Testis (tissue), 5 donors: ENCODE results near the gene ZFP42. TPM values are rescaled to one million over a fixed set of nuclear protein-coding genes. Genes with fewer than 3 reads are reported as not detected.

Experiments used
- DNase-seq: peaks from one replicate; pipeline ENCODE4 v3.0.0-alpha.2; 2019
- H3K27ac ChIP-seq, 2 donors: fragments of 200-600 bp; sonication (generic); one replicate each; pipeline ENCODE4 v1.5.1; 2019
- H3K27me3 ChIP-seq: fragments of 200-600 bp; sonication (generic); one replicate; pipeline ENCODE4 v1.5.1; 2019
- H3K36me3 ChIP-seq: fragments of 200-600 bp; sonication (generic); one replicate; pipeline ENCODE4 v1.5.1; 2017; ENCODE audit warnings: low read depth; ENCODE audit errors: missing control alignments
- H3K4me1 ChIP-seq: fragments of 200-600 bp; sonication (generic); one replicate; pipeline ENCODE4 v1.5.1; 2019
- H3K4me3 ChIP-seq, 2 donors: fragments of 200-600 bp; sonication (generic); one replicate each; pipeline ENCODE4 v1.5.1; 2017 to 2019
- H3K9me3 ChIP-seq: fragments of 200-600 bp; sonication (generic); one replicate; pipeline ENCODE4 v1.5.1; 2017
- CTCF ChIP-seq, 3 experiments: fragments of 450-650 bp in 2 of 3; fragments of 200-600 bp in 1 of 3; sonication (generic) in 1 of 3; IDR thresholded peaks; one replicate each; pipeline ENCODE4 v1.5.1; 2016 to 2019; ENCODE audit warnings: antibody characterized with exemption in 3 of 3, mild to moderate bottlenecking in 2 of 3, moderate library complexity in 1 of 3
- POLR2A ChIP-seq: fragments of 450-650 bp; IDR thresholded peaks from one replicate; pipeline ENCODE4 v1.6.1; 2017; ENCODE audit warnings: antibody characterized with exemption, mild to moderate bottlenecking, moderate library complexity
- WGBS, 2 donors: methylation state at CpG; one replicate each; pipeline ENCODE4 v1.1.5; 2018; 5-methylcytosine and 5-hydroxymethylcytosine counted together
- intact Hi-C: fragments of 100-400 bp; cut with DNase I; formaldehyde crosslinking; loops from one replicate; pipeline ENCODE4 v1.15.1; 2023; ENCODE audit warnings: low total_unique reads
- long read RNA-seq, 2 donors: transcript quantifications; one replicate each; lab custom pipeline, GENCODE V29; 2026
- polyA plus RNA-seq: library from polyadenylated mRNA; stranded (reverse); fragments of 350-450 nt; fragmentation: Illumina TruSeq; extraction: RNeasy Lipid Tissue Mini Kit (QIAGEN cat#74804); gene quantifications from one replicate; pipeline ENCODE4 v1.2.3, GENCODE V29; 2014; ENCODE audit warnings: low read depth, low replicate concordance; ENCODE audit not compliant: insufficient read depth
- total RNA-seq, 2 donors: library from RNA; depleted of rRNA; stranded (reverse); fragments of >200 nt; gene quantifications; one replicate each; pipeline ENCODE4 v1.2.3, GENCODE V29; 2016

Gene ZFP42
- 1 to 10 TPM; 1.2 to 2.2 TPM for total RNA-seq
- 3.3 TPM for polyA plus RNA-seq
- long read RNA-seq, donor 1, partial matches to known transcripts: 0 of 5 reads
- long read RNA-seq, donor 1, other reads (novel, unspliced or antisense): 0 of 5 reads
- long read RNA-seq, donor 2, partial matches to known transcripts: 0 of 1 reads
- long read RNA-seq, donor 2, other reads (novel, unspliced or antisense): 0 of 1 reads

- H3K4me1 ChIP-seq: no peaks in the 10 kb centered on the region
- DNase-seq: no peak
- WGBS, 2 donors: 15 to 18% methylated on average over 25 to 50 of the region's 58 CpGs
- TF ChIP-seq POLR2A (no peak), CTCF (IDR thresholded peaks at IDR 0.05) (no peak)
- H3K9me3 ChIP-seq: no peaks in the 10 kb centered on the region
- H3K36me3 ChIP-seq: no peaks in the 10 kb centered on the region
- intact Hi-C loops: no loop called here
- H3K27ac ChIP-seq: no peak within 1 kb of the TSS
- no peaks in the 10 kb centered on the region for H3K27me3 ChIP-seq
- peak within 1 kb of the TSS; percentile 5 to 21 for H3K4me3 ChIP-seq
These were observed at the start of gene ZFP42 for GRCh38 chr4:187995322-187996207. ZFP42 (plus strand) TSS chr4:187995771; CDS start chr4:188002808, 7,037 bp downstream.

GRCh38 chr4:187961171-187961570 lies 34.4 kb upstream of the ZFP42 start:
- peak; percentile 53 for DNase-seq
- H3K27ac ChIP-seq: no peak overlapping the region
- H3K36me3 ChIP-seq: no peaks in the 10 kb centered on the region
- H3K27me3 ChIP-seq: no peaks in the 10 kb centered on the region
- peaks cover 17% of the 10 kb centered on the region for H3K4me1 ChIP-seq
- WGBS, 2 donors: 64 to 65% methylated on average over 2 of the region's 2 CpGs
- intact Hi-C loops: no loop called here
- no peak overlapping the region for H3K4me3 ChIP-seq
- TF ChIP-seq POLR2A (no peak), CTCF (IDR thresholded peaks at IDR 0.05) (no peak)
- no peaks in the 10 kb centered on the region for H3K9me3 ChIP-seq

- Histone ChIP-seq H3K27me3 (no peaks in the 10 kb centered on the region), H3K4me1 (peaks cover 17% of the 10 kb centered on the region), H3K36me3 (no peaks in the 10 kb centered on the region), H3K4me3 (no peak overlapping the region), H3K27ac (peak overlapping the region in 1 of 2 donors; percentile 62), H3K9me3 (no peaks in the 10 kb centered on the region)
- intact Hi-C loops: no loop called here
- TF ChIP-seq POLR2A: no peak
- no peak for TF ChIP-seq CTCF (IDR thresholded peaks at IDR 0.05)
- no peak for DNase-seq
- 60 to 63% methylated on average over 2 of the region's 2 CpGs for WGBS, 2 donors
These were observed 33.6 kb upstream of the ZFP42 start for GRCh38 chr4:187961961-187962360.

GRCh38 chr4:187962926-187963325 lies 32.6 kb upstream of the ZFP42 start:
- Histone ChIP-seq H3K36me3 (no peaks in the 10 kb centered on the region), H3K27me3 (no peaks in the 10 kb centered on the region), H3K4me1 (peaks cover 17% of the 10 kb centered on the region), H3K27ac (peak overlapping the region; percentile 52 to 62), H3K9me3 (no peaks in the 10 kb centered on the region), H3K4me3 (no peak overlapping the region)
- WGBS, 2 donors: 26 to 36% methylated on average over 3 of the region's 3 CpGs
- intact Hi-C loops: no loop called here
- no peak for DNase-seq
- TF ChIP-seq POLR2A: no peak
- no peak for TF ChIP-seq CTCF (IDR thresholded peaks at IDR 0.05)
